ENCODE results near the gene ARHGAP10. TPM values are rescaled to one million over a fixed set of nuclear protein-coding genes. Genes with fewer than 3 reads are reported as not detected.

Gene ARHGAP10
- total RNA-seq, 1 donor from 2014 or later: 15.8 TPM

DNA sequence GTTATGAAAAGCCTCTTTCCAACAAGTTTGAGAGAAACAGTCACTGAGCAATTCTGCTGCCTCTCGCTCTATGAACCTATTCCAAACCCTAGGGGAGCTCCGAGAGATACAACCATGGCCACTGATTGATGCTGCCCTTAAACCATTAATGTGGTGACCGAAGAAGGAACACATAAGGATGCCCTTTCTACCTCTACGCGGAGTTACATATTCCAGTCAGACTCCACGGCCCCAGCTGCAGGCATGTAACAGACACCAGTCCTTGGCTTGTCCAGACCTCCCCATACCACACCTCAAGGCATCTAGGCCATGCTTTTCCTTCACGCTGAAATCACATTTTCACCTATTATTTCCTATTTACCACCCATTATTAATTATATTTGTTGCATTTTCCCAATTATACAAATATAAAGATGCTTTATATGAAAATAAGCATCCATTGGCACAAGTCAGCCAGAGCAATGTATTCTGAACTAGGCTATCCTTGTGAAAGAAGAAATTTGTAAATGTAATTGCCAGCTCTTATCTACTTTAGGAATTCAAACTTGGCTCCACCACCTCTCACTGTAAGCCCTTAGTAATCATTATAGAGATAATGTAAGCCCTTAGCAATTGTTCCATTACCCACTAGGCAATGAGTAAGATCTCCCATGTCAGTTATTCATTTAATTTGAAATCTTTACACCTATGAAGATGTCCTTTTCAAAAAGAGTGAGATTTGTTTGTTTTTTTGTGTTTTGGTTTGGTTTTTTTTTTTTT lies 371.9 kb downstream of the ARHGAP10 start:
- ATAC-seq: no peak

DNA sequence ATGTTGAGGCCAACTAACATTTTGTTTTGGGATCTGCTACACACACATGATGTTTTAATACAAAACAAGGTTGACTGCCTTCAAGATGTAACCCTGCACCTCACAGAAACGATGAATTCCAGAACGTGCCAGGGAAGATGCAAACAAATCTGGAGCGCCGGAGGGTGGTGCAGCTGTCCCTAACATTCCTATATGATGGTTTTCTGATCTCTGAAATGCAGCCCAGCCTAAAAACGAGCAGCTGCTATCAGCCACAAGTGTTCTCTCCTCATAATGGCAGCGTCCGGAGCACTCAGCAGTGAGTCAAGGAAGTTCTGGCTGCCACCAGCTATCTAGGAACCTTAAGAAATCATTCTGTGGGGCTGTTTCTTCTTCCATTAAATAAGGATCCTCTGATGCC lies 376.9 kb downstream of the ARHGAP10 start:
- no peak for ATAC-seq

DNA sequence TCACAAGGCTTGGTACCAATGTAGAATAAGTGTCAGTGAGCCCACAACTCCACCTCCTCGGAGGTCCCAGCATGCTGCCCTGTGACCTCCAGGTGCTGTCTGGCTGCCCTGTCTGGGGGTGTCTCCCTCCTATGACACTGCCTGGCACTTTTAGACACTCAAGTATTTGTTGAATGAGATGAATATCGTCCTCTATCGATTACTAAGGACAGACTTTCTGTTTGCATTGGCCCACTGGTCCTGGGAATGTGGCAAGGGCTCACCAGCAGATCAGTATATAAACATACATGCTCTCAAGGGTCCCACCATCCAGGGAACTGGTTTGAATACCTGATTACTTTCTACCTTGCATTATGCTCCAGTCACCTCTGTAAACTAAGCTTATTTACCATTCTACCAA lies 377.3 kb downstream of the ARHGAP10 start:
- ATAC-seq: no peak

DNA sequence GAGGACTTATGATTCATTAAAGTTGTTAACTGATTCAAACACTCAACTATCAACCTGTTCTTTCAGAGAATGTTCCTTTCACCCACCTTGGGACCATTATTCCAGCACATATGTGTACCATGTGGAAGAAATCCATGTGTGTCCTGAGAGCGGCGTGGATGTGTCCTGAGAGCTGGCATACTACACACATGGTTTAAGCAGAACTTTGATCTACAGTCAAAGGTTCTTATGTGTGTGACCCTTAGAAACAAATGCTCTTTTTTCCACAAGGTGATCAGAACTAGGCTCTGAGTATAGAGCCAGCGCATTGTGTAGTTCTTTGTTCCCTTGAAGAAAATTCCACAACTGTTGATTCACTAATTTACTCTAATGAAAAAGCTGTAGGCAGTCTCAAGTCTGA lies 378.3 kb downstream of the ARHGAP10 start:
- no peak for ATAC-seq

GRCh38 chr4:148112231-148112982 lies 380.5 kb downstream of the ARHGAP10 start:
- no peak for ATAC-seq

DNA sequence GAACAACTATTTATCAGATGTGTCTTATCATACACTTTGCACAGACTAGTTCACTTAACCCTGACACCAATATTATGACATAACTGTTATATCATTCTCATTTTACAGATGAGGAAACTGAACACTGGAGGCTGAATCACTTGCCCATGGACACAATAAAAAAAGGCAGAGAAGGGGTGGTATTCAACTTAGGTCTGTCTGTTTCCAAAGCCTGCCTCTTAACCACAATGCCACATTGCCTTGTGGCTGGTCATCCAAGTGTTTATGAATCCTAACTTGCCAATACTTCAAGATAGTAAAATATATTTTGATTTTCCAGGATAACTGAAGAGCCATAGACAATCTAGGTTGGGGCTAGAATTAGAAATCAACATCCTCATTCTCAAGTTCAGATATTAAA lies 382.5 kb downstream of the ARHGAP10 start:
- no peak for ATAC-seq

- ATAC-seq: no peak
Measured at GRCh38 chr4:148116264-148116663, 384.4 kb downstream of the ARHGAP10 start.

DNA sequence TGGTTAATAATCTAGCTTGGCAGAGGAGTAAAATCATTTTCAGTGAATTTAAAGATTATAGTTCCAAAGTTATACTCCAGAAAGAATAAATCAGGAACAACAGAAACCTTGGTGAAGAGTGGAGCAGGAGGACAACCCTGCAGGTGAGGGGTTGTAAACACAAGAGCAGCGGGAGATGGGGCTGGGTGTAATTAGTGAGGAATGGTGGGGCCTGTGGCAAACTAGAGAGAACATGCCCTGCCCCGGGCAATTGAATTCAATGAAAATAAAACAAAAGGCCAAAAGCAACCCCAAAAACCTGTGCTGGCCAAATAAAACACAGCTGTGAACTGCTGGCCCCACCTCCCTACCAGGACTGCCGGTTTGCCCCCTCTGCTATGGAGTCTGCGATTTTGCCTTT lies 385.1 kb downstream of the ARHGAP10 start:
- ATAC-seq: no peak

- no peak for ATAC-seq
Measured at GRCh38 chr4:148118179-148118578, 386.3 kb downstream of the ARHGAP10 start.

- no peak for ATAC-seq
Measured at GRCh38 chr4:148118633-148119032, 386.7 kb downstream of the ARHGAP10 start.

- ATAC-seq: no peak
Measured at GRCh38 chr4:148120216-148120615, 388.3 kb downstream of the ARHGAP10 start.

Other genes starting within 250 kb of the ARHGAP10 start
- gene TMEM184C, start 114.7 kb upstream of the ARHGAP10 start, total RNA-seq: 18.1 TPM
- gene PRMT9, start 47.9 kb upstream of the ARHGAP10 start, total RNA-seq: 4.1 TPM

Measured in esophagus mucosa (tissue), 1 donor.